ENCODE data around the gene CDK9. TPM values are rescaled to one million over a fixed set of nuclear protein-coding genes. Genes with fewer than 3 reads are reported as not detected.

CDK9 gene
- total RNA-seq, 6 experiments from 2014 or later = 49.4 to 107 (median 54.5) TPM

- H3K9me3 ChIP-seq = no peaks in the 10 kb centered on the region
- ATAC-seq (peak in 3 of 4 donors; percentile 8 to 20 (median 8)), DNase-seq (peak in 2 of 3 donors; percentile 69 to 73)
- peaks cover 4 to 43% (median 26%) of the 10 kb centered on the region in 4 donors for H3K36me3 ChIP-seq
- intact Hi-C loops (cut with DNase I) = no loop called here
- H3K4me1 ChIP-seq = peaks cover 0 to 83% (median 39%) of the 10 kb centered on the region in 4 donors
- H3K4me3 ChIP-seq = no peak overlapping the region
- WGBS (ENCODE audit: insufficient coverage, low coverage, low lambda C conversion rate, missing lambda C conversion rate) = 47% methylated on average over 7 of the region's 9 CpGs
- no peaks in the 10 kb centered on the region for H3K27me3 ChIP-seq
- TF ChIP-seq CTCF (IDR thresholded peaks at IDR 0.05) (no peak), POLR2A (IDR thresholded peaks at IDR 0.05) (no peak)
- H3K27ac ChIP-seq = peak overlapping the region; percentile 71 to 98 (median 81)
Measured at GRCh38 chr9:127790094-127790855, 4.4 kb downstream of the CDK9 start.

GRCh38 chr9:127791085-127791484, 5.3 kb downstream of the CDK9 start:
- Histone ChIP-seq H3K4me3 (no peak overlapping the region), H3K9me3 (no peaks in the 10 kb centered on the region), H3K36me3 (peaks cover 4 to 43% (median 26%) of the 10 kb centered on the region in 4 donors), H3K27me3 (no peaks in the 10 kb centered on the region), H3K27ac (peak overlapping the region; percentile 71 to 98 (median 81)), H3K4me1 (peaks cover 0 to 91% (median 42%) of the 10 kb centered on the region in 4 donors)
- TF ChIP-seq POLR2A (IDR thresholded peaks at IDR 0.05) (no peak), CTCF (IDR thresholded peaks at IDR 0.05) (no peak)
- intact Hi-C loops (cut with DNase I) = no loop called here
- DNase-seq = no peak
- no peak for ATAC-seq
- 83% methylated on average over 4 of the region's 4 CpGs for WGBS (ENCODE audit: insufficient coverage, low coverage, low lambda C conversion rate, missing lambda C conversion rate)

- TF ChIP-seq POLR2A (IDR thresholded peaks at IDR 0.05) (no peak), CTCF (IDR thresholded peaks at IDR 0.05) (no peak)
- DNase-seq (no peak), ATAC-seq (no peak)
- Histone ChIP-seq H3K36me3 (peaks cover 4 to 39% (median 22%) of the 10 kb centered on the region in 4 donors), H3K4me1 (peaks cover 0 to 96% (median 47%) of the 10 kb centered on the region in 4 donors), H3K9me3 (no peaks in the 10 kb centered on the region), H3K4me3 (no peak overlapping the region), H3K27ac (peak overlapping the region; percentile 55 to 98 (median 83)), H3K27me3 (no peaks in the 10 kb centered on the region)
- intact Hi-C loops (cut with DNase I) = no loop called here
- WGBS (ENCODE audit: insufficient coverage, low coverage, low lambda C conversion rate, missing lambda C conversion rate) = 47% methylated on average over 7 of the region's 7 CpGs
Measured at GRCh38 chr9:127792417-127793031, 6.7 kb downstream of the CDK9 start.

- H3K4me1 ChIP-seq = peaks cover 0 to 94% (median 48%) of the 10 kb centered on the region in 4 donors
- 18% methylated on average over 5 of the region's 8 CpGs for WGBS (ENCODE audit: insufficient coverage, low coverage, low lambda C conversion rate, missing lambda C conversion rate)
- ATAC-seq (peak in 3 of 4 donors; percentile 2 to 4 (median 2)), DNase-seq (no peak)
- H3K36me3 ChIP-seq = peaks cover 4 to 32% (median 17%) of the 10 kb centered on the region in 4 donors
- no peak for TF ChIP-seq POLR2A (IDR thresholded peaks at IDR 0.05)
- TF ChIP-seq CTCF (IDR thresholded peaks at IDR 0.05) = peak in 1 of 4 donors; percentile 10
- H3K4me3 ChIP-seq = peak overlapping the region in 1 of 3 donors; percentile 22
- H3K27me3 ChIP-seq = no peaks in the 10 kb centered on the region
- peak overlapping the region; percentile 55 to 98 (median 83) for H3K27ac ChIP-seq
- intact Hi-C loops (cut with DNase I) = no loop called here
- H3K9me3 ChIP-seq = no peaks in the 10 kb centered on the region
Measured at GRCh38 chr9:127793093-127793708, 7.4 kb downstream of the CDK9 start.

Data from right lobe of liver (tissue), 6 donors.